HG03457 (cell line): Measurements from ENCODE around the gene MINDY3.
"Not testable (repeated sequence)": the region's sequence is repeated elsewhere in the genome, so short reads cannot be mapped to it uniquely, and the experiment has no call there.

Experiments
- ATAC-seq: cut with Tn5 transposase; IDR thresholded peaks from one replicate; pipeline ENCODE4 v1.9.1; 2021; ENCODE audit warnings: moderate number of reproducible peaks; ENCODE audit not compliant: unreplicated experiment

MINDY3 gene

GRCh38 chr10:15781381-15781960 is 78.8 kb downstream of the MINDY3 start:
- no peak for ATAC-seq

- ATAC-seq = no peak
These were observed 79.8 kb downstream of the MINDY3 start for GRCh38 chr10:15780353-15781135.

DNA sequence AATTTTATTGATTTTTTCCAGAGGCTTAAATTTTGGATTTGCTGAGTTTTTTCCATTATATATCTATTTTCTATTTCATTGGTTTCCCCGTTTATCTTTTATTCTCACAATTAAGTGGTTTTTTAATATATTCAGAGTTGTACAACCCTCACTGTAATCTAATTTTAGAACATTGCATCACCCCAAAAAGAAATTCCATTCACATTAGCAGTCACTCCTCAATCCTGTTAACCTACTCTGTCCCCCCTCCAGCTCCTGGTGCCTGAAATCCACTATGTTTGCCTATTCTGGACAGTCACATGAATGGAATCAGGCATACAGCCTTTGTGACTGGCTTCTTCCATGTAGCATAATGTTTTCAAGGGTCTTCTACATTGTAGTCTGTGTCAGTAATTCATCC is 84.8 kb downstream of the MINDY3 start:
- no peak for ATAC-seq

DNA sequence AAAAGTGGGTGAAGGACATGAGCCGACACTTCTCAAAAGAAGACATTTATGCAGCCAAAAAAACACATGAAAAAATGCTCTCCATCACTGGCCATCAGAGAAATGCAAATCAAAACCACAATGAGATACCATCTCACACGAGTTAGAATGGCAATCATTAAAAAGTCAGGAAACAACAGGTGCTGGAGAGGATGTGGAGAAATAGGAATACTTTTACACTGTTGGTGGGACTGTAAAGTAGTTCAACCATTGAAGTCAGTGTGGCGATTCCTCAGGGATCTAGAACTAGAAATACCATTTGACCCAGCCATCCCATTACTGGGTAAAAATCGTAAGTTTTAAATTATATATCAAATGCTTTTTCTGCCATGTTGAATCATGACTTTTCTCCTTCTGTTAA is 85.8 kb downstream of the MINDY3 start:
- ATAC-seq = not testable (repeated sequence)

- no peak for ATAC-seq
These were observed 95.3 kb downstream of the MINDY3 start for GRCh38 chr10:15764892-15765454.

GRCh38 chr10:15763006-15763405 is 97.3 kb downstream of the MINDY3 start:
- no peak for ATAC-seq

- not testable (repeated sequence) for ATAC-seq
These were observed 98.1 kb downstream of the MINDY3 start for GRCh38 chr10:15762239-15762638.

DNA sequence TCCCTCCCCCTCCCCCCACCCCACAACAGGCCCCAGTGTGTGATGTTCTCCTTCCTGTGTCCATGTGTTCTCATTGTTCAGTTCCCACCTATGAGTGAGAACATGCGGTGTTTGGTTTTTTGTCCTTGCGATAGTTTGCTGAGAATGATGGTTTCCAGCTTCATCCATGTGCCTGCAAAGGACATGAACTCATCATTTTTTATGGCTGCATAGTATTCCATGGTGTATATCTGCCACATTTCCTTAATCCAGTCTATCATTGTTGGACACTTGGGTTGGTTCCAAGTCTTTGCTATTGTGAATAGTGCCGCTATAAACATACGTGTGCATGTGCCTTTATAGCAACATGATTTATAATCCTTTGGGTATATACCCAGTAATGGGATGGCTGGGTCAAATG is 99.1 kb downstream of the MINDY3 start:
- ATAC-seq = not testable (repeated sequence)

GRCh38 chr10:15760681-15761080 is 99.6 kb downstream of the MINDY3 start:
- no peak for ATAC-seq

DNA sequence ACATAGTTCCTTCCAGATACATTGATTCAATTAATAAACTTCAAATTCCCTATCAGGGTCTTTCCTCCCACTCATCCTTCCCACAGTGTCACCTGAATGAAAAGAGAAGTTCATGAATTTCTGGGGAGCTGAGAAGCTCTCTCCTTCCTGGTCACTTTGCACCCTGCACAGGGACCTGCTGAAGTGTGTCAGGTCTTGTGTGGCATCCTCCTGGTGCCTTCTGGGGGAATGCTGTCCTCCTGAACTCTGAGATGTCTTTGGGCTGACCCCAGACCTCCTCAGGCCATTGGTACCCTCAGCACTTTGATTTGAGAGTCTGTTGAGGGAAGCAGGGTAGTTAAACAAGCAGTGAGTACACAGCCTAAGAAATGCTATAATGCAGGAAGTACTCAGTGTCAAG is 101.0 kb downstream of the MINDY3 start:
- no peak for ATAC-seq

GRCh38 chr10:15758618-15759017 is 101.7 kb downstream of the MINDY3 start:
- ATAC-seq = no peak

- ATAC-seq = no peak
These were observed 105.4 kb downstream of the MINDY3 start for GRCh38 chr10:15754937-15755336.

DNA sequence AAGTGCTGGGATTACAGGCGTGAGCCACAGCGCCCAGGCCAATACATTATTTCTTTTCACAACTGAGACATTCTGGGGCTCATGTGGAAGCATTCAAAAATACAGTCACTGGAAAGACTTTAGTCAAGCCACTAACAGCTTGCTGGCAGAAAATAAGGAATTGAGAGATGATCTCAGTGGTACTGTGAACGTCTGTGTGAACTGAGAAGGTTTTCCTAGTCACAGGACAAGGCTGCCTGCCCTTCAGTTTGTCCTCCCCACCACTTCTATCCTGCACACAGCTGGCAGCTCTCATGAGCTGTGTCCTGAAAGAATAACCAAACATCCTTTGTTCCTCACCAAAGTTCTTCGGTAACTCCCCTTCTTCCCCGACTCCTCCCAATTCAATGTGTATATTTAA is 109.3 kb downstream of the MINDY3 start:
- ATAC-seq = no peak

DNA sequence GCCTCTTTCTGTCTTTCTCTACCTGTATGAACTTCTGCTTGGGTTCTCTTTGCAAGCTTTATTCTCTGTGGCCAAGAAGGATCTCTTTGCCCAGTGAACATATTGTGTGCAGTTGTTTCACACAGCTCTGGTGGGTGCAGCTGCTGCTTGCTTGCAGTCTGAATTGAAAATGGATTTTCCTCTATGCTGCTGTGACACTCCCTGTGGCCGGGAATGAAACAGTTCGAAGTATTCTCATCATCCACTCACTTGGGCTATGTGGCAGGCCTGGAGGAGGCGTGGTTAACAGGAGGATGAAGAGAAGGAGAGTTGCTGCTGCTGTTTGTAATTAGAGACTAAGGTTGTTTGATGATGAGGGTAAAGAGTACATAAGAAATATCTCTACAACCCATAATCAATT is 112.2 kb downstream of the MINDY3 start:
- no peak for ATAC-seq

GRCh38 chr10:15747632-15748031 is 112.7 kb downstream of the MINDY3 start:
- ATAC-seq = no peak

- ATAC-seq = no peak
These were observed 114.6 kb downstream of the MINDY3 start for GRCh38 chr10:15745751-15746150.

DNA sequence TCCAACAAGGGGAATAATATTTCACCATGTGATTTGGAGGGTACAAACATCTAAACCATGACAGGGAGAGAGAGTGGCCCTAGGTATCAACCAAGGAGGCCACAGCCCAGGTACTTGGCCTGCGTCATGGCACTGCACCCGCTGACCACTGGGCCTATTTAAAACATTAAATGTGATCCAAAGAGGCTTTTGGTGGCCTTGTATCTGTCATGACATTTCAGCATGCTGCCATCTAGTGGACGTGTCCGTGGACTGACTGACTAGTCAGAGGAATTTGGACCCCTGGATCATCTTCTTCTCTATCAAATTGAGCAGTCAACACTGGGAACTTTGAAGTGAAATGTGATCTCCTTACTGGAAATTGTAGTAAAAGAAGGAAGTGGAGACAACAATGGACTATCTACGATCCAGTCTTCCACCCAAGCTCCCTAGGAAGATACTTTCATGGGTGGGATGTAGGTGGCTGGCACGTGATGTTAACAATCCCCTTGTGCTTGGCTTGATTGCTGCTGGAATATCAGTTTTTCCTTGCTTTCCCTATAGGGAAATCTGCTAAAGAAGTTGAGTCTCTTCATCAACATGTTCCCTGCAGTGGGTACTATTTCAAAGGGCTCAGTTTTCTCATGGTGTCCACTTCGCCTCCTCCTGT is 116.0 kb downstream of the MINDY3 start:
- ATAC-seq = no peak

DNA sequence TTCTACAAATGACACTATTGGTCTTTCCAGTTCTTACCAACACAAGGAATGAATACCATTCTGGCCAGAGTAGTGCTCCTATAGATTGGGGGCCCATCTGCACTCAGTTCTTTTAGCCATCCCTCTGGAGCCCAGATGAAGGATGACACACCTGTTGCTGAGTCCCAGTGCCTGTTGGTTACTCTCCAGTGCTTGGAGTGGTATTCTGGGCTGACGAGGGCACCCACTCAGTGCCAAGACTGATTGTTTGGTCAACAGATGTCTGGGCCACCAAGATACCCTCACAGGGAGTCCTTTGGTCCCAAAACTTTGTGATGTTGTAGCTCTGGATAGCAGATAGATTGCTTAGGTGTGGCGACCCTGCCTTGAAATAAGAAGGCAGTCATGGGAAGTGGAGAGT is 116.9 kb downstream of the MINDY3 start:
- ATAC-seq = no peak

GRCh38 chr10:15742836-15743235 is 117.5 kb downstream of the MINDY3 start:
- no peak for ATAC-seq

GRCh38 chr10:15742102-15742501 is 118.2 kb downstream of the MINDY3 start:
- ATAC-seq = no peak

DNA sequence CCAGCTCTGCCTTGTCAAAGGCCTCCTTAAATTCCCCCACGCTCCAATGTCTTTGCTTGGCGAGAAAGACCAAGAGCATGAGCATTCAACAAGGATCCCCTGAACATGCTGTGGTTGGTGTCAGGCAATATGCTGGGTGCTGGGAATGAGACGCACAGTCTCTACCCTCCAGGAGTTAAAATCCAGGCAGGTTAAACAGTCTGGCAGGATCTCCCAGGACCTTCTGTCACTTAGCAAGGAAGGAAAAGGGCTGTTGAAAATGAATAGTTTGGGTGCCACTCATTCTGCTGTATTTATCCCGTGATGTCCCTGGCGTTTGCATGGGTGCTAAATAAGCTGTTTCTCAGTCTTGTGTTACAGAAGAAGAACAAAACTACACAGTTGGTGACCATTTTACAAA is 118.7 kb downstream of the MINDY3 start:
- no peak for ATAC-seq

- ATAC-seq = no peak
These were observed 120.0 kb downstream of the MINDY3 start for GRCh38 chr10:15740261-15740660.
